GM10266 (cell line): ENCODE measurements around the gene MPZ.
"Not testable (repeated sequence)": the region's sequence is repeated elsewhere in the genome, so short reads cannot be mapped to it uniquely, and the experiment has no call there.

ENCODE experiments used
- DNase-seq: peaks from one replicate; pipeline ENCODE4 v3.0.0; 2012; ENCODE audit errors: extremely low spot score
- TF ChIP-seq, protein P1 (sequence below): IDR thresholded peaks from 2 replicates; pipeline ENCODE4 v1.5.1; 2012; ENCODE audit warnings: mild to moderate bottlenecking, low read depth; ENCODE audit not compliant: control insufficient read depth, insufficient read depth; ENCODE audit errors: missing control alignments

The MPZ gene

DNA sequence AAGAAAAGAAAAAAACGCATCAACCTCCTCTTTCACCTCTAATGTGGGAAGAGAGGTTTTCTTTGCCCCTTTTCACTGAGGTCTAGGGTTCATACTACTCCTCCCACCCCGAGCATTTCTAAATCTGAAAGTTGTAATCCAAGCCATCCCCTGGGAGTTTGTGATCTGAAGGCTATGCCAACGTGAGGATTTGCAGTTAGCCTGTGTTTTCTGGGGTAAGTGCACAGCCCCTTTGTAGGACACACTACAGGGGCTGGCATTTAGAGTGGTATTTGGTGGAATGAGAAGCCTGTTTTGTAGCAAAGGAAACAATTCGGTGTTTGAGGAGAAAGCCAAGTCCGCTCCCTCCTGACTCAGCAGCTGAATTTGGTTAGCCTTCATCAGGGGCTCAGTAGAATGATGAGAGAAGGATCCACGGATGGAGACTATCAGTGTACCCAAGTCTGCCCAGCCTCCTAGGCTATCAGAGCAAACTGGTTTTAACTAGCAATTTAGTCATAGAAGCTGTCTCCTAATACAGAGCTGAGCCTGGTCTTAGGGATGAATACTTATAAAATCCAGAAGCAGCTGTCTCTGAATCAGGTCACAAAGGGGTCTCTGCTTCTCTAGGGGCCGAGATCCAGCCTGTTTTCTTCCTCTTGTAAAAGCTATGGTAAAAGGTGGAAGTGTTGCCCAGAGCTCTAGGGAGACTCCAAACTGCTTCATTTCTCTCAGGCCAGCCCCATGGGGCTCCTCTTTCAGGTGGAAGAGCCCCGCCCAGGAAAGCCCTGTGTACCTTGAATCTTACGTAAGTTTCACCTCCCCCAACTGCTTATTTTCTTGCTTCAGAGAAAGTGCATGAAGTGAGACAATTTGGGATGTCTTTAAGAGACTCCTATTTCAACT lies 49.1 kb downstream of the MPZ start:
- TF ChIP-seq, protein P1, sequence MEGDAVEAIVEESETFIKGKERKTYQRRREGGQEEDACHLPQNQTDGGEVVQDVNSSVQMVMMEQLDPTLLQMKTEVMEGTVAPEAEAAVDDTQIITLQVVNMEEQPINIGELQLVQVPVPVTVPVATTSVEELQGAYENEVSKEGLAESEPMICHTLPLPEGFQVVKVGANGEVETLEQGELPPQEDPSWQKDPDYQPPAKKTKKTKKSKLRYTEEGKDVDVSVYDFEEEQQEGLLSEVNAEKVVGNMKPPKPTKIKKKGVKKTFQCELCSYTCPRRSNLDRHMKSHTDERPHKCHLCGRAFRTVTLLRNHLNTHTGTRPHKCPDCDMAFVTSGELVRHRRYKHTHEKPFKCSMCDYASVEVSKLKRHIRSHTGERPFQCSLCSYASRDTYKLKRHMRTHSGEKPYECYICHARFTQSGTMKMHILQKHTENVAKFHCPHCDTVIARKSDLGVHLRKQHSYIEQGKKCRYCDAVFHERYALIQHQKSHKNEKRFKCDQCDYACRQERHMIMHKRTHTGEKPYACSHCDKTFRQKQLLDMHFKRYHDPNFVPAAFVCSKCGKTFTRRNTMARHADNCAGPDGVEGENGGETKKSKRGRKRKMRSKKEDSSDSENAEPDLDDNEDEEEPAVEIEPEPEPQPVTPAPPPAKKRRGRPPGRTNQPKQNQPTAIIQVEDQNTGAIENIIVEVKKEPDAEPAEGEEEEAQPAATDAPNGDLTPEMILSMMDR = no peak
- no peak for DNase-seq

GRCh38 chr1:161259765-161260164 lies 50.0 kb downstream of the MPZ start:
- TF ChIP-seq, protein P1 = no peak
- no peak for DNase-seq

- TF ChIP-seq, protein P1 = no peak
- DNase-seq = no peak
Observed at GRCh38 chr1:161259345-161259702, 50.4 kb downstream of the MPZ start.

DNA sequence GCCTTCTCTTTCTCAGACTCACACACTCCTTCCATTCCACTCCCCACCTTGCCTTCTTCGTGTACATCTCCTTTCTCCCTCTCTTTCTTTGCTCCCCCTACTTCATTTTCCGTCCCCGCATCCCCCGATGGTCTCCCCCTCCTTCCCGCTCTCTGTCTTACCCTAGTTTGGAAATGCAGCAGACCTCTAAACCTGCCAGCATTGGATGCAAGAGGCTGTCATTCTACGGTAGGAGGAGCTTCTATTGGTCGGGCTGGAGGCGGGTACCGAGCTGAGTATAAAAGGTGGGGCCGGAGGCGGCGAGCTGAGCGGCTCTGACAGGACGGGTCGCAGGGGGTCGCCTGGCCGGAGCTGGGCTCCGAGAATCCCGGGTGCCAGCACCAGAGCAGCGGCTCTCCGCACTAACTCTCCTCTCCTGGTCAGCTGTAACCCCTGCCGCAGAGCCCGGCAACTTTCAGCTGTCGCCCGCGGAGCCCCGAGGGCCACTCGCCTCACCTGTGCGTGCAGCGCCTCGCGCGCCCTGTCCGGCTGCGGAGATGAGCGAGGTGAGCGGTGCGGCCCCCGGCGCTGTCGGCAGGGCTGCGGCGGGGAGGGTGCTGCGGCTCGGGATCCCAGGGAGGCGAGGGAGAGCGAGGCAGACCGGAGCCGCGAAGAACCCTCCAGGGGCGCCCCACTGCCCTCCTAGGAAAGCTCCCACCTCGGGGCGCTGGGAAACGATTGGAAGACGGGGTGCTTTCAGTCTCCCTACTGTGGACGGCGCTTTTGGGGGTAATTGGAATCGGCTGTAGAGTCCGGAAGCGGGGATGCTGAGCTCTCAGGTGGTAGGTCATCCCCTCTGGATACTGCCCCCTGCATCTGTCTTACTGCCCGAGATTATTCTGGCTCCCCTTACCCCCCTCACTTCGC lies 51.1 kb downstream of the MPZ start, which contains the start of gene PCP4L1:
TSS of gene PCP4L1 (plus strand) at position 307 of the 906 bp plus-strand sequence. CDS start at position 537, 230 bp downstream.
- TF ChIP-seq, protein P1 = no peak
- peak; percentile 62 for DNase-seq

GRCh38 chr1:161257109-161257508 lies 52.7 kb downstream of the MPZ start:
- DNase-seq = not testable (repeated sequence)

DNA sequence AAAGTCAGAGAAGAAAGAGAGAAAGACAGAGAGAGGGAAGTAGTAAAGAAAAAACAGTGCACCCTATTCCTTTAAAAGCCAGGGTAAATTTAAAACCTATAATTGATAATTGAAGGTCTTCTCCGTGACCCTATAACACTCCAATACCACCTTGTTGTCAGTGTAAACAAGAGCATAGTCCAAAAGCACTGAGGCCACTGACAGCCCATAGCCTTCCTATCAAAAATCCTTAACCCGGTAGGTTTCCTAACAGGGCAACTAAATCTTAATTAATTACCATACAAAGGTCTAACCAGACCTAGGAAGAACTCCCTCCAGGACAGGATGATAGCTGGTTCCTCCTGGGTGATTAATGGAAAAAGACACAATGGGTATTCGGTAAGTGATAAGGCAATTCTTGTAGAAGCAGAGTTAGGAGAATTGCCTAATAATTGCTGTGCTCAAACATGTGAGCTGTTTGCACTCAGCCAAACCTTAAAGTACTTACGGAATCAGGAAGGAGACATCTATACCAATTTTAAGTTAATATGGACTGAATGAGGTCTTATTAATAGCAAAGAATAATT lies 53.7 kb downstream of the MPZ start:
- not testable (repeated sequence) for DNase-seq

- not testable (repeated sequence) for DNase-seq
Observed at GRCh38 chr1:161255302-161255701, 54.5 kb downstream of the MPZ start.
